ENCODE results near the gene POLA1. TPM values are rescaled to one million over a fixed set of nuclear protein-coding genes. Genes with fewer than 3 reads are reported as not detected.
A peak's percentile ranks its signal among the peaks of the same experiment; 100 is the strongest.

POLA1 gene
- total RNA-seq, 1 donor from 2014 or later = 24.6 TPM

GRCh38 chrX:24672701-24673190, 21.0 kb upstream of the POLA1 start:
- no peak for DNase-seq (ENCODE audit: low read depth)
- TF ChIP-seq CTCF (conservative IDR thresholded peaks at IDR 0.05; ENCODE audit: low read depth, low read length) = no peak
- no peak overlapping the region for H3K4me3 ChIP-seq (ENCODE audit: low read depth, low read length)

- TF ChIP-seq CTCF (conservative IDR thresholded peaks at IDR 0.05; ENCODE audit: low read depth, low read length) = no peak
- no peak overlapping the region for H3K4me3 ChIP-seq (ENCODE audit: low read depth, low read length)
- DNase-seq (ENCODE audit: low read depth) = no peak
Observed at GRCh38 chrX:24673424-24673823, 20.3 kb upstream of the POLA1 start.

- TF ChIP-seq CTCF (conservative IDR thresholded peaks at IDR 0.05; ENCODE audit: low read depth, low read length) = peak; percentile 49
- no peak overlapping the region for H3K4me3 ChIP-seq (ENCODE audit: low read depth, low read length)
- no peak for DNase-seq (ENCODE audit: low read depth)
Observed at GRCh38 chrX:24676403-24677024, 17.2 kb upstream of the POLA1 start.

DNA sequence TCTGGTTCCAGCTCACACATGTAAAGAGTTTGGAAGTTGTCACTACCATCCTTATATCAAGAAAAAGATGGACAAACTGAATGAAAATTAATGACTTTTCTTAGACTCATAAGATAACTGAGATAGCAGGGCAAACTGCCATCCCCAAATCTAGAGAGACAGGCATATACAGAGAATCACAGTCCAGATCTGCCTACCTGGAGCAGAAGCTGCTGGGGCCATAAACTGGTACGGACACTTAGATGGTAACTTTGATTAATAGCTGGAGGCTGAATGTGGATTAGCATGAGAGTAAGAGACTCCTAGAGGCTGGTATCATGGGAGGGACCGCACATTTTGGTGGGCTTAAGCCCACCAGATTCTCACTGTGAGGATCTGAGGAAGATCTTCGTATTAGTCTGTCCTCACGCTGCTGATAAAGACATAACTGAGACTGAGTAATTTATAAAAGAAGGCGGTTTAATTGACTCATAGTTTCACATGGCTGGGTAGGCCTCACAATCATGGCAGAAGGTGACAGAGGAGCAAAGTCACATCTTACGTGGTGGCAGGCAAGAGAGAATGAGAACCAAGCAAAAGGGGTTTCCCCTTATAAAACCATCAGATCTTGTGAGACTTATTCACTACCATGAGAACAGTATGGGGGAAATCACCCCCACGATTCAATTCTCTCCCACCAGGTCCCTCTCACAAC, 10.8 kb upstream of the POLA1 start:
- H3K4me3 ChIP-seq (ENCODE audit: low read depth, low read length) = no peak overlapping the region
- TF ChIP-seq CTCF (conservative IDR thresholded peaks at IDR 0.05; ENCODE audit: low read depth, low read length) = no peak
- no peak for DNase-seq (ENCODE audit: low read depth)

- no peak overlapping the region for H3K4me3 ChIP-seq (ENCODE audit: low read depth, low read length)
- no peak for DNase-seq (ENCODE audit: low read depth)
- no peak for TF ChIP-seq CTCF (conservative IDR thresholded peaks at IDR 0.05; ENCODE audit: low read depth, low read length)
Observed at GRCh38 chrX:24684048-24684447, 9.7 kb upstream of the POLA1 start.

DNA sequence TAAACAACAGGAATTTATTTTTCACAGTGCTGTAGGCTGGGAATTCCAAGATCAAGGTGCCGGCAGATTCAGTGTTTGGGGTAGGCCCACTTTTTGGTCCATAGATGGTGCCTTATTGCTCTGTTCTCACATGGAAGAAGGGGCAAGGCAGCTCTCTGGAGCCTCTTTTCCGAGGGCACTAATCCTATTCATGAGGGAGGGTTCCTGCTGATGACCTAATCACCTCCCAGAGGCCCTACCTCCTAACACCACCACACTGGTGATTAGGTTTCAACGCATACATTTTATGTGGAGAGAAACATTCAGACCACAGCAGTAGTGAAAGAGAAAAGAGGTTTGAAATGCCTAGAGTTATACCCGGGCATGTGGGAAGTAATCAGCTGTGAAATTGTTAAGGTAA, 1.4 kb upstream of the POLA1 start:
- TF ChIP-seq CTCF (conservative IDR thresholded peaks at IDR 0.05; ENCODE audit: low read depth, low read length) = no peak
- no peak overlapping the region for H3K4me3 ChIP-seq (ENCODE audit: low read depth, low read length)
- no peak for DNase-seq (ENCODE audit: low read depth)

DNA sequence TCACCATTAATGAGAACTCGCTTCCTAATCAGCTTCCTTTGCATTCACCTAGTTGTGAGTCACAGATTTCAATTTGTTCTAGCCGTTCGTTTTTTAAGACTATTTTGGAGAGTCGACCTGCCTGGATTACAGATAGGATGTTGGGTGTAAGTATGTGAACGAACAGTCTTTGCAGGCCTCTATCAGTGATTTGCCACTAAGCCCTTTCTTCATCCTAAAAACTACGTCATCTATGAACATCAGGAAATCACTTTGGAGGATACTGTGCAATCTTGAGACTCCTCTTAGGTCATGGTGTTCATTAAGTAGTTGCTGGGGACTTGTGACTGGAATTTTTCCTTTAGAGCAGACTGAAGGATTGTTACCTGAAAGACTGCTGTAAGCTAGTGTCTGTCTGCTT, 1.1 kb downstream of the POLA1 start:
- no peak for TF ChIP-seq CTCF (conservative IDR thresholded peaks at IDR 0.05; ENCODE audit: low read depth, low read length)
- peak overlapping the region; percentile 77 for H3K4me3 ChIP-seq (ENCODE audit: low read depth, low read length)
- no peak for DNase-seq (ENCODE audit: low read depth)

Data from epithelial cell of proximal tubule (primary cell).